Measurements from ENCODE around the gene GCLC. TPM values are rescaled to one million over a fixed set of nuclear protein-coding genes. Genes with fewer than 3 reads are reported as not detected.

GCLC gene
- total RNA-seq, 1 donor from 2014 or later: 31.6 TPM

DNA sequence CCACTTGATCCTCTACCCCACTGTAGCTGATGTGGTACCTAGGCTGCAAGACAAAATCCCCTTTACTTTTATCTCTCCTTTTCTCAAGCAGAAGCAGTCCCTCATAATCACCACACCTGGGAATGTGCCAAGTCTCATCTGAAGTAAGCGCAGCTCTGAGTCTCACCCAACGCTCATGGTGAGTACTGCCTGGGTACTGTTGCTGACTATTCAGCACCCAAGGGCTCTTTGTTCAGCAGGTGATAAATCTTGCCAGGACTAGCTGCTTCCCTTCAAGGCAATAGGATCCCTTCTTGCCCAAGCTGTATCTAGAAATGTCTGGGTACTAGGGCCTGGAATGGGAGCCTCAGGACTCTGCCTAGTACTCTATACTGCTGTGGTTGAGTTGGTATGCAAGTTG lies 70.9 kb downstream of the GCLC start:
- FAIRE-seq (no peak), DNase-seq (ENCODE audit: low read depth) (no peak)
- Mint-ChIP-seq H3K4me1 (ENCODE audit: low read depth, unreplicated experiment) (no peaks in the 10 kb centered on the region), H3K4me3 (ENCODE audit: unreplicated experiment) (no peak overlapping the region), H3K9me3 (ENCODE audit: unreplicated experiment) (no peaks in the 10 kb centered on the region), H3K27ac (ENCODE audit: unreplicated experiment) (no peak overlapping the region), H3K27me3 (ENCODE audit: low read depth, unreplicated experiment) (no peaks in the 10 kb centered on the region), H3K36me3 (ENCODE audit: low read depth, unreplicated experiment) (no peaks in the 10 kb centered on the region)
- TF ChIP-seq, protein P1, sequence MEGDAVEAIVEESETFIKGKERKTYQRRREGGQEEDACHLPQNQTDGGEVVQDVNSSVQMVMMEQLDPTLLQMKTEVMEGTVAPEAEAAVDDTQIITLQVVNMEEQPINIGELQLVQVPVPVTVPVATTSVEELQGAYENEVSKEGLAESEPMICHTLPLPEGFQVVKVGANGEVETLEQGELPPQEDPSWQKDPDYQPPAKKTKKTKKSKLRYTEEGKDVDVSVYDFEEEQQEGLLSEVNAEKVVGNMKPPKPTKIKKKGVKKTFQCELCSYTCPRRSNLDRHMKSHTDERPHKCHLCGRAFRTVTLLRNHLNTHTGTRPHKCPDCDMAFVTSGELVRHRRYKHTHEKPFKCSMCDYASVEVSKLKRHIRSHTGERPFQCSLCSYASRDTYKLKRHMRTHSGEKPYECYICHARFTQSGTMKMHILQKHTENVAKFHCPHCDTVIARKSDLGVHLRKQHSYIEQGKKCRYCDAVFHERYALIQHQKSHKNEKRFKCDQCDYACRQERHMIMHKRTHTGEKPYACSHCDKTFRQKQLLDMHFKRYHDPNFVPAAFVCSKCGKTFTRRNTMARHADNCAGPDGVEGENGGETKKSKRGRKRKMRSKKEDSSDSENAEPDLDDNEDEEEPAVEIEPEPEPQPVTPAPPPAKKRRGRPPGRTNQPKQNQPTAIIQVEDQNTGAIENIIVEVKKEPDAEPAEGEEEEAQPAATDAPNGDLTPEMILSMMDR (IDR thresholded peaks at IDR 0.05; ENCODE audit: insufficient read depth, low read depth, low read length): no peak
- no peak for TF ChIP-seq EZH2 (IDR thresholded peaks at IDR 0.05; ENCODE audit: insufficient read depth, low read length)
- H3K4me1 ChIP-seq (ENCODE audit: insufficient read depth, low read length): no peaks in the 10 kb centered on the region
- H3K9me3 ChIP-seq (ENCODE audit: insufficient read depth, low read depth, low read length): no peaks in the 10 kb centered on the region
- H3K27me3 ChIP-seq (ENCODE audit: insufficient read depth, low read length): no peaks in the 10 kb centered on the region
- no peak overlapping the region for H3K9ac ChIP-seq (ENCODE audit: low read length)
- no peaks in the 10 kb centered on the region for H4K20me1 ChIP-seq (ENCODE audit: insufficient read depth, low read length)
- no peak overlapping the region for H2AFZ ChIP-seq (ENCODE audit: low read depth, low read length)
- H3K36me3 ChIP-seq (ENCODE audit: insufficient read depth, low read length): no peaks in the 10 kb centered on the region
- no peak overlapping the region for H3K4me2 ChIP-seq (ENCODE audit: low read length)
- no peak overlapping the region for H3K27ac ChIP-seq (ENCODE audit: low read depth, low read length)
- H3K4me3 ChIP-seq (ENCODE audit: insufficient read depth, low read depth, low read length): no peak overlapping the region
- H3K79me2 ChIP-seq (ENCODE audit: insufficient read depth, low read length): no peaks in the 10 kb centered on the region

DNA sequence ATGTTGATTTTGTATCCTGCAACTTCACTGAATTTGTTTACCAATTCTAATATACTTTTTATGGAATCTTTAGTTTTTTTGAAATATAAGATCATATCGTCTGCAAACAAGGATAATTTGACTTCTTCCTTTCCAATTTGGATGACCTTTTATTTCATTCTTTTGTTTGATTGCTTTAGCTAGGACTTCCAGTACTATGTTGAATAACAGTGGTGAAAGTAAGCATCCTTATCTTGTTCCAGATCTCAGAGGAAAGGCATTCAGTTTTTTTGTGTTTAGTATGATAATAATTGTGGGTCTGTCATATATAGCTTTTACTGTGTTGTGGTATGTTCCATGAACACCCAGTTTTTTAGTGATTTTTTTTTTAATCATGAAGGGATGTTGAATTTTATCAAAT lies 75.7 kb downstream of the GCLC start:
- no peak overlapping the region for H3K4me3 Mint-ChIP-seq (ENCODE audit: unreplicated experiment)
- no peak for DNase-seq (ENCODE audit: low read depth)
- no peak for TF ChIP-seq EZH2 (IDR thresholded peaks at IDR 0.05; ENCODE audit: insufficient read depth, low read length)
- TF ChIP-seq, protein P1 (IDR thresholded peaks at IDR 0.05; ENCODE audit: insufficient read depth, low read depth, low read length): no peak
- no peaks in the 10 kb centered on the region for H4K20me1 ChIP-seq (ENCODE audit: insufficient read depth, low read length)
- FAIRE-seq: no peak
- no peaks in the 10 kb centered on the region for H3K36me3 Mint-ChIP-seq (ENCODE audit: low read depth, unreplicated experiment)
- no peaks in the 10 kb centered on the region for H3K27me3 ChIP-seq (ENCODE audit: insufficient read depth, low read length)
- H3K4me1 ChIP-seq (ENCODE audit: insufficient read depth, low read length): no peaks in the 10 kb centered on the region
- H3K79me2 ChIP-seq (ENCODE audit: insufficient read depth, low read length): no peaks in the 10 kb centered on the region
- no peaks in the 10 kb centered on the region for H3K9me3 Mint-ChIP-seq (ENCODE audit: unreplicated experiment)
- no peaks in the 10 kb centered on the region for H3K9me3 ChIP-seq (ENCODE audit: insufficient read depth, low read depth, low read length)
- H3K4me2 ChIP-seq (ENCODE audit: low read length): no peak overlapping the region
- no peak overlapping the region for H3K27ac Mint-ChIP-seq (ENCODE audit: unreplicated experiment)
- peaks cover 14% of the 10 kb centered on the region for H3K4me1 Mint-ChIP-seq (ENCODE audit: low read depth, unreplicated experiment)
- H3K4me3 ChIP-seq (ENCODE audit: insufficient read depth, low read depth, low read length): no peak overlapping the region
- no peak overlapping the region for H3K27ac ChIP-seq (ENCODE audit: low read depth, low read length)
- no peak overlapping the region for H2AFZ ChIP-seq (ENCODE audit: low read depth, low read length)
- no peaks in the 10 kb centered on the region for H3K36me3 ChIP-seq (ENCODE audit: insufficient read depth, low read length)
- H3K27me3 Mint-ChIP-seq (ENCODE audit: low read depth, unreplicated experiment): no peaks in the 10 kb centered on the region
- H3K9ac ChIP-seq (ENCODE audit: low read length): no peak overlapping the region

DNA sequence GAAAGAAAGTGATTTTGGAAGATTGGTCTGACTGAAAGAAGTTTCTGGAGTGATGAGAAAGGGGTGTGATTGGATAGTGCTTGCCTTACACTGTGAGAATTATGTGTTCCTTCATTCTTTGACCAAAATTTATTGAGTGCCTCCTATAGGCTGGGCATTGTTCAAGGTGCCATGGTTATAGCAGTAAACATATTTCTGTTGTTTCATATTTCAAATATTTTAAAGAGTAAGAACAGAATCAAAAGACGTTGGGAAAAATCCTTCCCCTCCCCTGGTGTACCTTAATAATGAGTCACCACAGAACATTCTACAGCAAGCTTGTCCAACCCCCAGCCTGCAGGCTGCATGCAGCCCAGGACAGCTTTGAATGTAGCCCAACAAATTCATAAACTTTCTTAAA lies 78.6 kb downstream of the GCLC start:
- DNase-seq (ENCODE audit: low read depth) (peak; percentile 25), FAIRE-seq (no peak)
- H2AFZ ChIP-seq (ENCODE audit: low read depth, low read length): no peak overlapping the region
- Mint-ChIP-seq H3K36me3 (ENCODE audit: low read depth, unreplicated experiment) (no peaks in the 10 kb centered on the region), H3K4me1 (ENCODE audit: low read depth, unreplicated experiment) (peaks cover 14% of the 10 kb centered on the region), H3K27me3 (ENCODE audit: low read depth, unreplicated experiment) (peaks cover 4% of the 10 kb centered on the region), H3K9me3 (ENCODE audit: unreplicated experiment) (no peaks in the 10 kb centered on the region), H3K4me3 (ENCODE audit: unreplicated experiment) (no peak overlapping the region), H3K27ac (ENCODE audit: unreplicated experiment) (peak overlapping the region; percentile 8)
- no peaks in the 10 kb centered on the region for H3K27me3 ChIP-seq (ENCODE audit: insufficient read depth, low read length)
- H3K36me3 ChIP-seq (ENCODE audit: insufficient read depth, low read length): no peaks in the 10 kb centered on the region
- no peak overlapping the region for H3K4me3 ChIP-seq (ENCODE audit: insufficient read depth, low read depth, low read length)
- H4K20me1 ChIP-seq (ENCODE audit: insufficient read depth, low read length): no peaks in the 10 kb centered on the region
- H3K27ac ChIP-seq (ENCODE audit: low read depth, low read length): no peak overlapping the region
- no peak overlapping the region for H3K4me2 ChIP-seq (ENCODE audit: low read length)
- no peaks in the 10 kb centered on the region for H3K79me2 ChIP-seq (ENCODE audit: insufficient read depth, low read length)
- no peaks in the 10 kb centered on the region for H3K4me1 ChIP-seq (ENCODE audit: insufficient read depth, low read length)
- no peaks in the 10 kb centered on the region for H3K9me3 ChIP-seq (ENCODE audit: insufficient read depth, low read depth, low read length)
- TF ChIP-seq, protein P1 (IDR thresholded peaks at IDR 0.05; ENCODE audit: insufficient read depth, low read depth, low read length): no peak
- TF ChIP-seq EZH2 (IDR thresholded peaks at IDR 0.05; ENCODE audit: insufficient read depth, low read length): no peak
- no peak overlapping the region for H3K9ac ChIP-seq (ENCODE audit: low read length)
